ENCODE data around the gene PDE4D.

The PDE4D gene

DNA sequence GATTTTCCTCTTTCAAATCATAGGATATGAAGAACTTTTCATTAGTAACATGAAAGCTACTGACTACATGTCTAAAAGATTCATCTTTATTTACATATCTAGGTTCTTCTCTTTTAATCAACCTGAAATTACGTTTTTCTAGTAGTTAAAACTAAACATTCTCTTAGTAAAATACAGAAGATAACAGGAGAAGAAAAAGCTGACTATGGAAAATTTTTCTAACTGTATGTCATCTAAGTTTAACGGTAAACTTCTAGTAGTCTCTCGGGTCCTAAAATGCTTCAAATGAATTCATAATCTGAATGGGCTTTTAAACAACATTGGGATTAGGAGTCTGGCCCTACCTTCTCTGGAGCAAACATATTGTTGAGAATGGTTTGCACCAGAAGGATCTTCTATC lies 151.9 kb downstream of the PDE4D start:
- DNase-seq (ENCODE audit: low read depth in 2 of 2), result no peak

GRCh38 chr5:59738024-59738423 lies 155.5 kb downstream of the PDE4D start:
- DNase-seq (ENCODE audit: low read depth in 2 of 2), result no peak

- DNase-seq (ENCODE audit: low read depth in 2 of 2), result no peak
Measured at GRCh38 chr5:59732806-59733205, 160.7 kb downstream of the PDE4D start.

- no peak for DNase-seq (ENCODE audit: low read depth in 2 of 2)
Measured at GRCh38 chr5:59732301-59732700, 161.2 kb downstream of the PDE4D start.

DNA sequence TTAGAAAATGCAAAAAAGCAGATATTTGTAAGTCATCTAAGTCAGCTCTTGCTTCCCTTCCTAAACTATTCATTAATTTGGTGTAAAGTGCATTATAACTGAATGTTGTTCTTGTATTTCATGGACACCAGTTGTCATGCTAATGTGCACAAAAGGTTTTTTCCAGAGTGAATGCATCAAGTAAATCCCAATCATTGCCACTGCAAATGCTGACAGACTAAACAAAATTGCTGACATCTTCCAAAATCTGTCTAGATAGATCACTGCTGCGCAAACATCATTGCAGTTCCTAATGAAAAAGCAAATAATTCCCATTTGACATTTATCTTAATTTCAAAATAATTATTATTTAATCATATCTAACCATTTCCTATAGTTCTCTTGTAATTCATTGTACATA lies 161.7 kb downstream of the PDE4D start:
- no peak for DNase-seq (ENCODE audit: low read depth in 2 of 2)

- DNase-seq (ENCODE audit: low read depth in 2 of 2), result no peak
Measured at GRCh38 chr5:59729820-59730219, 163.7 kb downstream of the PDE4D start.

- no peak for DNase-seq (ENCODE audit: low read depth in 2 of 2)
Measured at GRCh38 chr5:59729357-59729756, 164.2 kb downstream of the PDE4D start.

DNA sequence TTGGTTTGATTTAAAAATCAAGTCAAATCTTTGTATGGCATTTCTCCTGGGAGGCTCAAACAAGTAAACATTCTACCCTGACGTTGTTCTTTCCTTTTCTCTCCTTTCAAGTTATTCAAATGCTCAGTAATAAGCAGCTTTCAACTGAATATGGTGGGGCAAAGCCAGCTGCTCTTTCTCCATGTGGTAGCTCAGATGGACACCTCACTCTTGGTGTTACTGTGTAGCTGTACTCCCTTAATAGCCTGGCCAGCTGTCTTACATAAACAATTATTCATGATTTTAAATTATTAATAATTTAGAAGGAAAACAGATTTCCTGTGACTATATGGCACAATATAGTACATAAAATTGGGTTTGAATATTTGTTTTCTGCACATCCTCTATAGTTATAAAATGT lies 165.2 kb downstream of the PDE4D start:
- DNase-seq (ENCODE audit: low read depth in 2 of 2), result no peak

GRCh38 chr5:59727186-59727585 lies 166.3 kb downstream of the PDE4D start:
- DNase-seq (ENCODE audit: low read depth in 2 of 2), result no peak

GRCh38 chr5:59725392-59725767 lies 168.1 kb downstream of the PDE4D start:
- no peak for DNase-seq (ENCODE audit: low read depth in 2 of 2)

GRCh38 chr5:59724482-59725391 lies 168.8 kb downstream of the PDE4D start:
- DNase-seq (ENCODE audit: low read depth in 2 of 2), result no peak

GRCh38 chr5:59722874-59723273 lies 170.7 kb downstream of the PDE4D start:
- no peak for DNase-seq (ENCODE audit: low read depth in 2 of 2)

DNA sequence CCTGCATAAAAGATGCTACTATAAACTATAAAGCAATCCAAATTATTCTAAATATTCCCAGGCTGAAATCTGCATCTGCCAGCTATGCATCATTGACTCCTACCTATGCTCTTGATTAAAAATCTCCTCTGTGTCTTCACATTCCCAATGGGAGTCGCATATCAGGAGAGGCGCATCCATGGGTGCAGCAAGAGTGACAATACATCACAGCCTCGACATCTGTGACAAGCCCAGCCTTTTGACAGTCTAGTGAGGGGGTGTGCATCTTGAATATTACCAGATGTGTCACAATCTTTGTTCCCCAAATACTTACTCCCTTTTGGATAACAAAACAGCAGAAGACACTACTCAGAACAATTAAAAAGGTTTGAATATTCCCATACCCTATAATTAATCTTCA lies 171.8 kb downstream of the PDE4D start:
- DNase-seq (ENCODE audit: low read depth in 2 of 2), result no peak

DNA sequence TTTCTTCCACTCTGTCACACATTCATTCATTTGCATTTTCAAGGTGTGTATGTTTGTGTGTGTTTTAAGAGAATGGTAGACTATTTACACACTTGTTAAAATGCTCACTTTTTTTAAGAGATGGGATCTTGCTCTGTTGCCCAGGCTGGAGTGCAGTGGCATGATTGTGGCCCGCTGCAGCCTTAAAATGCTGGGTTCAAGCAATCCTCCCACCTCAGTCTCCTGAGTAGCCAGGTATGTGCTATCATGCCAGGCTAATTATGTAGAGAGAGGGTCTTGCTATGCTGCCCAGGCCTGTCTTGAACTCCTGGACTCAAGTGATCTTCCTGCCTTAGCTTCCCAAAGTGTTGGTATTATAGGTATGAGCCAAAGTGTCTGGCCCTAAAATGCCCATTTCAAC lies 173.5 kb downstream of the PDE4D start:
- no peak for DNase-seq (ENCODE audit: low read depth in 2 of 2)

- DNase-seq (ENCODE audit: low read depth in 2 of 2), result no peak
Measured at GRCh38 chr5:59716966-59717500, 176.5 kb downstream of the PDE4D start.

- no peak for DNase-seq (ENCODE audit: low read depth in 2 of 2)
Measured at GRCh38 chr5:59716029-59716428, 177.5 kb downstream of the PDE4D start.

- DNase-seq (ENCODE audit: low read depth in 2 of 2), result no peak
Measured at GRCh38 chr5:59715228-59715627, 178.3 kb downstream of the PDE4D start.

DNA sequence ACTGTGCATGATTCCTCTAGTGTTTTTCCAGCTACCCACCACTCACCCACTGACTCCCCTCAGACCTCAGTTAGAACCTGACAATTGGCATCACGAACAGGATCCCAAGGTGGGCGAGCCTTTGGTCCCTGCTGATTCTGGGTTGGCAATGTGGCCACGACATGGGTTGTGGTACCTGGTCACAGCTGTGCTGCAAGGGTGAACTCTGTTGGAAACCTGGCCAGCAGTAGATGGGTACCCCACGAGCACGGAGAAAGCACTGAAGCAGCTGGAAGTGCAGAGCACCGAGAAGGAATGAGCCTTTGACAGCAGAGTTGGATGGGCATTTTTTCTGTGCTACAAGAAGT lies 180.1 kb downstream of the PDE4D start:
- no peak for DNase-seq (ENCODE audit: low read depth in 2 of 2)

DNA sequence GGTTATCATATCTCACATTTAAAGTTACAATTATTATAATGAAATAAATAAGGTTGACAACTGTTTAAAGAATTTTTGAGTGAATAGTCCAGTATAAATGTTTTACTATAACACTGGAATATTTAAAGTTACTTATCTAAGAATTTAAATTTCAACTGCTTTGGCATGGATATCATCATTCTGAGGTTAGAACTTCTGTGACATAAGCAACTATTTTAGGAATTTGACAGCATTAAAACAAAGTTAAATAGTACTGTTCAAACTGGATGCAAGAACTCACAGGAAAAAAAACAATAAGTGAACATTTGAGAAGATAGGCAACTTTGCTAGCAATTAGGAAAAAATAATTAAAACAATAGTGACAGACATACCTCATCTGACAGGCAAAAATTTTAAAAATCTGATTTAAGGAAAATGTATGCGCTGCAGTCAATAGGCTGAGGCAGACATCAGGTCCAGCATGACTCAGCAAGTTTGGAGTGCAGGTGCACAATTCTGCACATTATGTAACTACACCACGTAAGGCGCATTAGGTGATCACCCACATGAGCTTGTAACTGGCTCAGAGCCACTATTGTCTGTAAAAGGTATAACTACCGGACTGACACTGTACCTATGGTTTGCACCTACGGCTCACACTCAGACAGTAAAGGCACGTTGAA lies 180.6 kb downstream of the PDE4D start:
- no peak for DNase-seq (ENCODE audit: low read depth in 2 of 2)

DNA sequence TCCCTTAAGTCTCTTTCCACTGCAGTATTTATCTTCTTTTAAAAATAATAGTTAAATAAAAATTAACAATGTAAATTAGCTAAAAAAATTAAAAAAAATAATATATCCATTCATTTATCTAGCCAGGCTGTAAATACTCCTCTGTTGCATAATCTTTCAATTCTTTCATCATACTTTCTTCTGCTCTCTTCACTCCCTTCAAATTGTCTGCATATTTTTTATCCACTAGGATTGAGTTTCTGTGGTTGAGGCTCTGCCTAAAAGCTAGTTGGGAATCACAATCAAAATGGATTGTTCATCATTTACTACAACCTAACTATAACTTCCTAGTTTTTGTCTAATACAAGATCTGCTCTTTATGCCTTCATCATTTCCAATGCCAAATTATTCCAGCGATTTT lies 182.2 kb downstream of the PDE4D start:
- no peak for DNase-seq (ENCODE audit: low read depth in 2 of 2)

- no peak for DNase-seq (ENCODE audit: low read depth in 2 of 2)
Measured at GRCh38 chr5:59709846-59710245, 183.7 kb downstream of the PDE4D start.

- no peak for DNase-seq (ENCODE audit: low read depth in 2 of 2)
Measured at GRCh38 chr5:59709346-59709821, 184.1 kb downstream of the PDE4D start.

GRCh38 chr5:59704936-59705335 lies 188.6 kb downstream of the PDE4D start:
- no peak for DNase-seq (ENCODE audit: low read depth in 2 of 2)

Data from stimulated activated CD8-positive, alpha-beta memory T cell treated with anti-CD3 and anti-CD28 coated beads, Interleukin-7, amount 100 ng/mL, for 1 hour (primary cell).